ENCODE results near the gene NDUFV1.

NDUFV1 gene

DNA sequence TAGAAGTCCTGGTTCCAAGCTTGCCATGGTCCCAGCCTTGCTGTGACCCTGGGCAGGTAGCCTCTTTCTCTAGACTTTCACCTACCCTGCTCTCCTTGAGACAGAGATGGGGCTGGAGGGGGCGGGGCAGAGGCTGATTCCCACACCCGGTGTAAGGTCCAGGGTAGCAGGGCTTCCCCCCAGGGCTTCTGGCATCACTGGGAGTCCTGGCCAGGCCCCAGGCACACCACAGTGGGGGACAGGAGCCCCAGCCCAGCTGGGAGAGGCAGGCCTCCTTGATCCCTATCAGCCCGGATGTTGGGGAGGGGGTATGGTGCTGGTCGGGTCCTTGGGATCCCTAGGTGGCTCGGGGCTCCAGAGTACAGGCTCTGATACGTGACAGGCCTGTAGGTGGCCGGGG, 24.7 kb downstream of the NDUFV1 start:
- no peak overlapping the region for H3K4me3 ChIP-seq (ENCODE audit: low read length)
- TF ChIP-seq CTCF (IDR thresholded peaks at IDR 0.05; ENCODE audit: insufficient read depth, low read depth, low read length, missing control alignments), result no peak
- DNase-seq (ENCODE audit: low read depth), result no peak

DNA sequence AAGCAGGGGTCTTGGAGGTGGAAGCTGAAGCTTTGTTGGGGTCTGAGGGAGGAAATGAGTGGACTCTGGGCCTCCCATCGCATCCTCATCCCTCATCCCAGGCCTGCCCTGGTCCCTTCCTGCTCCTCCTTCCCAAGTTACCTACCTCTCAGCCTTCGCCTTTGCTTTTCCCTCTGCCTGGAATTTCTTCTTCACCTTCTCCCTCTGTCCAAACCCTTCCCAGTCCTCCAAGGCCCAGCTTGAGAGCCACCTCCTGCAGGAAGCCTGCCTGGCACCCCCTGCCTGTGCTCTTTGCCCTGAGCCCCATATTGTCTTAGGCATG, 25.1 kb downstream of the NDUFV1 start:
- H3K4me3 ChIP-seq (ENCODE audit: low read length), result no peak overlapping the region
- TF ChIP-seq CTCF (IDR thresholded peaks at IDR 0.05; ENCODE audit: insufficient read depth, low read depth, low read length, missing control alignments), result no peak
- DNase-seq (ENCODE audit: low read depth), result no peak

GRCh38 chr11:67632175-67632981, 25.6 kb downstream of the NDUFV1 start:
- no peak for DNase-seq (ENCODE audit: low read depth)
- no peak overlapping the region for H3K4me3 ChIP-seq (ENCODE audit: low read length)
- TF ChIP-seq CTCF (IDR thresholded peaks at IDR 0.05; ENCODE audit: insufficient read depth, low read depth, low read length, missing control alignments), result no peak

GRCh38 chr11:67632982-67633755, 26.4 kb downstream of the NDUFV1 start:
- DNase-seq (ENCODE audit: low read depth), result no peak
- H3K4me3 ChIP-seq (ENCODE audit: low read length), result no peak overlapping the region
- no peak for TF ChIP-seq CTCF (IDR thresholded peaks at IDR 0.05; ENCODE audit: insufficient read depth, low read depth, low read length, missing control alignments)

DNA sequence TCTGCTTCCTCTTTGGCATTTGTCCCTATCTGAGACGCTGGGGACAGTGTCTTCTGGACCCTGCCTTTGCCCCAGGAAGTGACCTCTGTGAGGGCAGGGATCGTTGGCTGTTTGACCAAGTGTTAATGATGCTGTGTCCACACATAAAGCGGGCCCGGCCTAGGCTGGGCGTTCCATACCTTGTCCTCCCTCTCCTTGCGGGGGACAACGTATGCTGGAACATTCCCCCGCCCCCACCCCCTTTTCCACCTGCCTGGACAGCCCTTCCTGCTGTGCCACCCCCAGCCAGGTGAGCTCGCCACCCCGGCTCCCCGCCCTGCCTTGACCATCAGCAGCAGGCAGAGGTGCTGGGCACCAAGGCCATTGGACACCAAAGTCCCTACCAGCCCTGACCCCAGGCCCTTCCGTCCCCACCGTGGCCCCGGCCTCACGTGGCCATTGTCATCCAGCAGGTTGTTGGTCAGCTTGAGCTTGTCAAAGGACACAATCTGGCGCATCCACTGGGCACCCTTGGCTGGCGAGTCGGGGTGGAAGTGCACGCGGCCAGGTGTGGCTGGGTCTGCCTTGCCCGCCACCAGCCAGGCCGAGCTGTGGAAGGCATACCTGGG, 27.1 kb downstream of the NDUFV1 start:
- no peak overlapping the region for H3K4me3 ChIP-seq (ENCODE audit: low read length)
- TF ChIP-seq CTCF (IDR thresholded peaks at IDR 0.05; ENCODE audit: insufficient read depth, low read depth, low read length, missing control alignments), result no peak
- no peak for DNase-seq (ENCODE audit: low read depth)

DNA sequence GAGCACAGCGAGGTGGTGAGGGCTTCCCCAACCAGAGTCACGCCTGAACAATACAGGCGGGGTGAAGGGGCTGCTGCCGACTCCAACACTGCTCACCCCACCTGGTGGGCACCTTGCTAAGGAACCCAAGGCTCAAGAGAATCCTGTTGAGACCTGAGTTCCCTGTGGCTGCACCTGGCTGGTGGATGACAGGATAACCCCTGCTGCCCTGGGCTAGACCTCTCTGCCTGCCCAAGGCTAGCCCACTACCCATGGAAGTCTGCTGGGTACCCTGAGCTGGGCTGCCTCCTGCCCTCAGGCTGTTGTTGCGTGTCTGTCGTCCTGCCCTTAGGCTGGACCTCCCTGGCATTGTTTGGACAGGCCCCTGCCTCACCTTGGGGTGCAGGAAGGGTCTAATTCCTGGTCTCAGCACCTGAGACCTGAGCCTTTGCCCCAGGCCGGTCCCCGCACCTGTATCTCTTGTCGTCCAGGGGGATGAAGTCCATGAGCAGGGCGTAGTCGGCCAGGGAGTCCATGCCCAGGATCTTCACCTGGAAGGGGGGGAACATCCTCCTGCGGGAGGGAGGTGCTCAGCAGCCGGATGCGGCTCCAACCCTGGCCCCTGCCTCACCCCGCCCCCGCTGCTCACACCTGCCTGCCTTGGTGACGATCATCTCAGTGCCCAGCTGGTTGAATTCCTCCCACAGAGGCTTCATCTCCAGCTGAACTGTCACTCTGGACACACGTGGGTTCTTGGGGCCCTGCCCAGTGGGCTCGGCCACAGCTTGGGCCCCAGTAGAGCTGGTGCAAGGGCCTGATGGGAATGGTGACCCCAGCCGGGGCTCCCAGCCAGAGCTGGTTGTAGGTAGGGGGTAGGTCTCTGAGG, 27.9 kb downstream of the NDUFV1 start:
- no peak overlapping the region for H3K4me3 ChIP-seq (ENCODE audit: low read length)
- DNase-seq (ENCODE audit: low read depth), result no peak
- no peak for TF ChIP-seq CTCF (IDR thresholded peaks at IDR 0.05; ENCODE audit: insufficient read depth, low read depth, low read length, missing control alignments)

All from epithelial cell of esophagus (primary cell).